Measurements from ENCODE around the gene TENM4.
A peak's percentile ranks its signal among the peaks of the same experiment; 100 is the strongest.

Gene TENM4

GRCh38 chr11:79440571-79441460 lies at the start of gene TENM4:
TENM4 (minus strand) TSS chr11:79441030; CDS start chr11:79069944, 371,086 bp downstream.
- CTCF ChIA-PET = interaction anchor here (0.6 to 1.5 kb wide), 7 partner anchors 44 to 1761 kb away, joined by 3 to 5 read pairs (median 3); no protein-coding TSS in a partner anchor
- peak; percentile 61 for DNase-seq (ENCODE audit: extremely low spot score)
- POLR2A ChIA-PET = interaction anchor here (0.7 kb wide), 1 partner anchor 14 kb away, joined by 4 read pairs; no protein-coding TSS in a partner anchor
- TF ChIP-seq ARNT (IDR thresholded peaks at IDR 0.05) = no peak
- no peak for TF ChIP-seq BHLHE40 (IDR thresholded peaks at IDR 0.05; ENCODE audit: borderline replicate concordance)
- no peak for TF ChIP-seq L3MBTL2 (conservative IDR thresholded peaks at IDR 0.05)
- no peak for TF ChIP-seq ELF4 (IDR thresholded peaks at IDR 0.05)
- TF ChIP-seq FOXA1 (IDR thresholded peaks at IDR 0.05) = no peak
- no peak for TF ChIP-seq PKNOX1 (IDR thresholded peaks at IDR 0.05)

- POLR2A ChIA-PET = no interaction called here
- DNase-seq (ENCODE audit: extremely low spot score) = no peak
- TF ChIP-seq L3MBTL2 (conservative IDR thresholded peaks at IDR 0.05) (no peak), FOXK2 (IDR thresholded peaks at IDR 0.05) (no peak), FOXM1 (IDR thresholded peaks at IDR 0.05; ENCODE audit: borderline replicate concordance) (no peak)
- CTCF ChIA-PET = interaction anchor here (0.7 kb wide), 1 partner anchor 9 kb away, joined by 5 read pairs; no protein-coding TSS in a partner anchor
Observed at GRCh38 chr11:79488286-79488685, 47.5 kb upstream of the TENM4 start.

GRCh38 chr11:79487412-79487811 lies 46.6 kb upstream of the TENM4 start:
- TF ChIP-seq FOXA1 (IDR thresholded peaks at IDR 0.05) = no peak
- no peak for TF ChIP-seq ZNF384 (IDR thresholded peaks at IDR 0.05)
- no peak for TF ChIP-seq ELF4 (IDR thresholded peaks at IDR 0.05)
- no peak for TF ChIP-seq SUZ12 (IDR thresholded peaks at IDR 0.05)
- TF ChIP-seq FOXK2 (IDR thresholded peaks at IDR 0.05) = no peak
- no peak for TF ChIP-seq HDGF (IDR thresholded peaks at IDR 0.05; ENCODE audit: borderline replicate concordance)
- TF ChIP-seq L3MBTL2 (conservative IDR thresholded peaks at IDR 0.05) = no peak
- no peak for TF ChIP-seq SP1 (IDR thresholded peaks at IDR 0.05)
- no peak for TF ChIP-seq LEF1 (IDR thresholded peaks at IDR 0.05; ENCODE audit: borderline replicate concordance)
- TF ChIP-seq BHLHE40 (IDR thresholded peaks at IDR 0.05; ENCODE audit: borderline replicate concordance) = no peak
- TF ChIP-seq NFRKB (IDR thresholded peaks at IDR 0.05) = no peak
- TF ChIP-seq CTBP1 (IDR thresholded peaks at IDR 0.05; ENCODE audit: borderline replicate concordance) = no peak
- TF ChIP-seq PKNOX1 (IDR thresholded peaks at IDR 0.05) = no peak
- TF ChIP-seq FOXM1 (IDR thresholded peaks at IDR 0.05; ENCODE audit: borderline replicate concordance) = no peak
- no peak for TF ChIP-seq TARDBP (IDR thresholded peaks at IDR 0.05)
- TF ChIP-seq ARNT (IDR thresholded peaks at IDR 0.05) = no peak
- ChIA-PET POLR2A (no interaction called here), CTCF (no interaction called here)
- DNase-seq (ENCODE audit: extremely low spot score) = no peak

- POLR2A ChIA-PET = interaction anchor here (1.0 kb wide), 1 partner anchor 26 kb away, joined by 3 read pairs; no protein-coding TSS in a partner anchor
- no peak for TF ChIP-seq BHLHE40 (IDR thresholded peaks at IDR 0.05; ENCODE audit: borderline replicate concordance)
- no peak for TF ChIP-seq LEF1 (IDR thresholded peaks at IDR 0.05; ENCODE audit: borderline replicate concordance)
- CTCF ChIA-PET = interaction anchor here (1.1 kb wide), 1 partner anchor 86 kb away, joined by 3 read pairs; no protein-coding TSS in a partner anchor
- no peak for DNase-seq (ENCODE audit: extremely low spot score)
Observed at GRCh38 chr11:79486242-79486984, 45.6 kb upstream of the TENM4 start.

- TF ChIP-seq FOXM1 (IDR thresholded peaks at IDR 0.05; ENCODE audit: borderline replicate concordance) (no peak), NFRKB (IDR thresholded peaks at IDR 0.05) (no peak), PKNOX1 (IDR thresholded peaks at IDR 0.05) (no peak), TARDBP (IDR thresholded peaks at IDR 0.05) (no peak), ZNF384 (IDR thresholded peaks at IDR 0.05) (no peak), LEF1 (IDR thresholded peaks at IDR 0.05; ENCODE audit: borderline replicate concordance) (no peak), SP1 (IDR thresholded peaks at IDR 0.05) (no peak), BHLHE40 (IDR thresholded peaks at IDR 0.05; ENCODE audit: borderline replicate concordance) (no peak), HDGF (IDR thresholded peaks at IDR 0.05; ENCODE audit: borderline replicate concordance) (no peak), CTBP1 (IDR thresholded peaks at IDR 0.05; ENCODE audit: borderline replicate concordance) (no peak), ARNT (IDR thresholded peaks at IDR 0.05) (no peak), FOXK2 (IDR thresholded peaks at IDR 0.05) (no peak), L3MBTL2 (conservative IDR thresholded peaks at IDR 0.05) (no peak), SUZ12 (IDR thresholded peaks at IDR 0.05) (no peak), FOXA1 (IDR thresholded peaks at IDR 0.05) (no peak), ELF4 (IDR thresholded peaks at IDR 0.05) (no peak)
- POLR2A ChIA-PET = interaction anchor here (1.0 kb wide), 1 partner anchor 27 kb away, joined by 3 read pairs; no protein-coding TSS in a partner anchor
- CTCF ChIA-PET = interaction anchor here (1.1 kb wide), 1 partner anchor 85 kb away, joined by 3 read pairs; no protein-coding TSS in a partner anchor
- DNase-seq (ENCODE audit: extremely low spot score) = no peak
Observed at GRCh38 chr11:79485694-79486093, 44.9 kb upstream of the TENM4 start.

- ChIA-PET CTCF (no interaction called here), POLR2A (no interaction called here)
- no peak for DNase-seq (ENCODE audit: extremely low spot score)
- TF ChIP-seq CTBP1 (IDR thresholded peaks at IDR 0.05; ENCODE audit: borderline replicate concordance) (no peak), PKNOX1 (IDR thresholded peaks at IDR 0.05) (no peak), L3MBTL2 (conservative IDR thresholded peaks at IDR 0.05) (no peak)
Observed at GRCh38 chr11:79484872-79485271, 44.0 kb upstream of the TENM4 start.

Measured in HEK293T (cell line).